Measurements from ENCODE around the gene VPS26B.
"Not testable (repeated sequence)": the region's sequence is repeated elsewhere in the genome, so short reads cannot be mapped to it uniquely, and the experiment has no call there.

The VPS26B gene

DNA sequence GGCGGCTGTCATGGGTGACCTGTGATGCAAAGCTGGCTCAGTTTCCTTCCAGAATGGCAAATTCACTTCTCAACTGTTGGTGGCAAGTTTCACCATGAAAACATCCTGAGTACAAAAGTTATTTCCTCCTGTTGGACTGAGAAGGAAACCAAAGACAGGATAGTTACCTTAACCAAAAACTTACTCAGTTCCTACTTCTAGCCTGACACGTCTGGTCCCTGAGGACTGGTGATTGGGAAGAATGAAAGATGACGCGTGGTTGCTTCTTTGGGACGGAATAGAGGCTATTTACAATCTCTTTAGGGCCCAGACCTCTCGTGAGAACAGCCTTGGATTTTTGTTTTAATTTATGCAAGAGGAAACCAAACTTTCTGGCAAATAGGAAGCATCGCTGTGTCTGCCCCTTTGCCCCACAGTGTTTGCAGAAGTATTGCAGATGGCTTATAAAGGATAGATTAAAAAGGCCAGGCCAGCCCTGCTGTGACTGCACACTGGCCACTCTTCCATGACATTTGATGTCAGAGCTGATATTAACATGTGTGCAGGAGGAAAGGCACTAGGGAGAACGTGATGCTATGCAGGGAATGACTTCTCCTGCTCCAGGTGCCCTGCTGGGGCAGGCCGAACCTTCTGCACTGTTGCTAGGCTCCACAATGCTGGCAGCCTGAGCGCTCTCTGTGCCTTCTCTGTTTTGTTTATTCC, 7.6 kb downstream of the VPS26B start:
- DNase-seq (ENCODE audit: low spot score) = no peak

DNA sequence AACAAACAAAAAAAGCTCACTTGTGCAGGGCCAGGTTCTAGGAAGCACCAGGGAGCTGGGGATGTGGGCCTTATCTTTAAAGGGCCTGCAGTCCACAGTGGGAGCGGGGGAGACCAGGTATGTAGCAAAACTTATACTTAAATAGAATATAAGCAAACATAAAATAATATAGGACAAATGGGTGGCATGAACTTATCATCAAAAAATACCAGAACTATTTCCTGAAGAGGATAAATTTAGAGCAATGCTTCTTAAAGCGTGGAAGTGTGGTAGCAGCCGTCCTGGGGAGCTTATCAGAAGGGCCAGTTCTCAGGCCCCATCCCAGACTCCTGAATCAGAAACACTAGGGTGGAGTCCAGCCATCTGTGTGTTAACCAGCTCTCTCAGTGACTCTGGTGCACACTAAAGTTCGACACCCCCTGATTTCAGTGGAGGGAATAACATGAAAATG, 9.3 kb downstream of the VPS26B start:
- no peak for DNase-seq (ENCODE audit: low spot score)

DNA sequence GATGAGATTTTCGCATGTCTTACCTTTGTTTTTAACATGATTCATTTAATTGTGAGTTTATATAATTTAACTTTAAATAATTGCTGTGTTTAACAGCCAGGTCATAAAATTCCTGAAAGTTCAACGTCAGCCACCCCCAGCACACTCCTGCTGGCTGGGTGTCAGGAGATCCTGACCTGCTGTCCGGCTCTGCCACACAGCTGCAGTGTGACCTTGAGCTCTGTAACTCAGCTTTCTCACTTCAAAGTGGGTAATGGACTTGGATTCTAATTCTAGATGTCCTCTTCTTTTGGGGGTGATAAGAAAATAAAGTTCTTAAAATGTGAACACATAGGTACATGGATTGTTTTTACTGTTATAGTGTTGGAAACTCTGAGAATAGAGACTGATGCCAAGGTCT, 10.9 kb downstream of the VPS26B start:
- no peak for DNase-seq (ENCODE audit: low spot score)

- DNase-seq (ENCODE audit: low spot score) = peak; percentile 14
Observed at GRCh38 chr11:134236834-134237556, 12.5 kb downstream of the VPS26B start.

DNA sequence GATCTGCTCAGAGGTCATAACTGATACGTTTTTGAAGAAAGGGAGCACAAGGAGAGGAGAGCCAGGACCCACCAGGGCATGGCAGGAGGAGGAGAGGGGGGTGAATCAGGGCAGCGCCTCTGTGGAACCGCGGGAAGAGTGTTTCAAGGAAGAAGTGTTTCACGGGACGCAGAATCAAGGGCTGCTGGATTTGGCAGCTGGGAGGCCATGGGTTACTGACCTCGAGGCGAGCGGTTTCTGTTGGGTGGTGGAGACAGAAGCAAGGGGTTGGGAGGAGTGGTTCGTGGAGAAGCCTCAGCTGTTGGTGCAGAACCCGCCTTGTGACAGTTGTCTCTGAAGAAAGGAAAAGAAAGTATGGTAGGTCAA, 13.1 kb downstream of the VPS26B start:
- no peak for DNase-seq (ENCODE audit: low spot score)

GRCh38 chr11:134238956-134239355, 14.5 kb downstream of the VPS26B start:
- DNase-seq (ENCODE audit: low spot score) = no peak

GRCh38 chr11:134240592-134240991, 16.1 kb downstream of the VPS26B start:
- DNase-seq (ENCODE audit: low spot score) = no peak

GRCh38 chr11:134242376-134242775, 17.9 kb downstream of the VPS26B start:
- DNase-seq (ENCODE audit: low spot score) = no peak

GRCh38 chr11:134243913-134244312, 19.4 kb downstream of the VPS26B start:
- DNase-seq (ENCODE audit: low spot score) = no peak

DNA sequence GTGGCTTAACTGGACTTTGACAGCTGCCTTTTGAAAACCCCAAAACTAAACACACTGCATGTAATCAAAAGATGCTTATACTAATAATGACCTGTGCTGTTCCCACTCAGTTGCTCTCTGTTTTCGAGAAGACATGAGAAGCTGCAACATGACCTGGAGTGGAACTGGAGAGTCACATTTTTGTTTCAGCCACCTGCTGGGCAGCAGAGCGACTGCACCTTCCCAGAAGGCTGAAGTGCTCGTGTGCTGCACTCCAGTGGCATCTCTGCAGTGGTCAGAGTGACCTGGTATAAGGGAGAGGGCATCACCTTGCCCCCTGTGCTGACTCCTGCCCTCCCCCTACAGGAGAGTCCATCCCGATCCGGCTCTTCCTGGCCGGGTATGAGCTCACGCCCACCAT, 20.1 kb downstream of the VPS26B start:
- peak; percentile 47 for DNase-seq (ENCODE audit: low spot score)

DNA sequence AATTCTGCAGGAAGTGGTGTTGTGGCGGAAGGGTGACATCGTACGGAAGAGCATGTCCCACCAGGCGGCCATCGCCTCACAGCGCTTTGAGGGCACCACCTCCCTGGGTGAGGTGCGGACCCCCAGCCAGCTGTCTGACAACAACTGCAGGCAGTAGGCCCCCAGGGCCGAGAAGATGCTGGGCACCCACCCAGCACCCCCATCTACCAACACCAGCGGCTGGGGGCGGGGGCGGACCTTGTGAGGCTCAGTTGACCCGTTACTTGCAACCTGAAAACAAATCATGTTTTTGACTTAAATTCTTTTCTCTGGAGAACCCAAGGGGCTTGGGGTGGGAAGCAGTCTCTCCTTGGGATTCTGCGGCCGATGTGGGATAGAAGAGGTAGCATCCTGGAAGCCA, 21.0 kb downstream of the VPS26B start:
- DNase-seq (ENCODE audit: low spot score) = no peak

GRCh38 chr11:134246100-134246499, 21.6 kb downstream of the VPS26B start:
- DNase-seq (ENCODE audit: low spot score) = no peak

GRCh38 chr11:134246678-134247077, 22.2 kb downstream of the VPS26B start:
- DNase-seq (ENCODE audit: low spot score) = no peak

- DNase-seq (ENCODE audit: low spot score) = no peak
Observed at GRCh38 chr11:134248910-134249480, 24.5 kb downstream of the VPS26B start.

- DNase-seq (ENCODE audit: low spot score) = no peak
Observed at GRCh38 chr11:134250246-134250645, 25.8 kb downstream of the VPS26B start.

DNA sequence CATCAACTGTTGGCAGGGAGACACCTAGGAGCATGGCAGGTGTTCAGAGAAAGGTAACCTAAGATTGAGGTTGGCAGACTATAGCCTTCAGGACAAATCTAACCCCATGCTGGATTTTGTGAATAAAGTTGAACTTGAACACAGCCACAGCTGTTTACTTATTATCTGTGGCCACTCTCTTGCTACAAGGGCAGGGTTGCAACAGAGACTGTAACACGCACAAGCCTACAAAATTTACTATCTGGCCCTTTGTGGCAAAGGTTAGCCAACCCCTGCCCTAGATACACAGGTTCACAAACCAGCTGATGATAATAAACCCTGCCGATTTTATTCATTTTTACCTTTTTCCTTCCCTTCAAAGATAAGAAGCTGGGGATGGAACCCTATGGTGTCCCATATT, 26.2 kb downstream of the VPS26B start:
- no peak for DNase-seq (ENCODE audit: low spot score)

DNA sequence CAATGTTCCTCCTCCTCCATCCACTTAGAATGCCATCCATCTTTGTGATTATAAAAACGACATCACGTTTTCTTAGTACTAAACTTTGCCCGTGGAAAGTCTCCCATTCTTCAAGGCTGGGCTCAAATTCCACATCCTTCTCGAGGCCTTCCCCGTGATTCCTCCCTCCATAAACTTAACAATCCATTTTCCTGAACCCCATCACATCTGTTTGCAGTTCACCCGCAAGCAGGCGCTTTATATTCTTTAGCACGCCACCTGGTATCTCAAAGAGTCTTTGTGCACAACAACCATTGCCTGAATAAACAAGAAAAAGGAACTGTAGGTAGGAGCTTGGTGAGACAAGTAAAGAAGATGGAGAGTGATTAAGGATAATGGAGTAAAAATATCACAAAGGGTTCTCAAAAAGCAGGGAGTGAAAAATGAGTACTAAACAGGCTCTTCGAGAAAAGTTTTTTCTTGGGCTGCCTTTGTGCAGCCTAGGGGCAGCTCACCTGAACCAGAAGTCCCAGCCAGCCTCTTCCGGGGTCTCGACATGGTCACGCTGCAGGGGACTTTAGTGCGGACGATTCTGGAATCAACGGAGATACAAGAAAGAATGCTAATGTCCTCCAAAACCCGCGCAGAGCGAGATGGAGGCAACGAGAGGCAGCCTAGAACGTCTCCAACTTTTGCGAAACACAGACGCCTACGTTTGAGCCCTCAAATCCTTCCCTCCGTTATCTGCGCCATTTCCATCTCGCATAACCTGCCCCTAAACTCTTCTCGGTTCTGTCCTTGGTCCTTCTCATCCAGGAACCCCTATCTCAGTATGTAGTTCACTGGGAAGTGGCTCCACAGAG, 28.1 kb downstream of the VPS26B start:
- DNase-seq (ENCODE audit: low spot score) = peak; percentile 57

GRCh38 chr11:134253188-134253993, 28.9 kb downstream of the VPS26B start, which contains the start of the genes ACAD8 and THYN1:
TSS of gene ACAD8 (plus strand) at chr11:134253568. CDS start at chr11:134253601, 33 bp downstream.
TSS of gene THYN1 (minus strand) at chr11:134253352. CDS start at chr11:134252882, 470 bp downstream.
- DNase-seq (ENCODE audit: low spot score) = peak; percentile 99

- no peak for DNase-seq (ENCODE audit: low spot score)
Observed at GRCh38 chr11:134254433-134255183, 30.1 kb downstream of the VPS26B start.

DNA sequence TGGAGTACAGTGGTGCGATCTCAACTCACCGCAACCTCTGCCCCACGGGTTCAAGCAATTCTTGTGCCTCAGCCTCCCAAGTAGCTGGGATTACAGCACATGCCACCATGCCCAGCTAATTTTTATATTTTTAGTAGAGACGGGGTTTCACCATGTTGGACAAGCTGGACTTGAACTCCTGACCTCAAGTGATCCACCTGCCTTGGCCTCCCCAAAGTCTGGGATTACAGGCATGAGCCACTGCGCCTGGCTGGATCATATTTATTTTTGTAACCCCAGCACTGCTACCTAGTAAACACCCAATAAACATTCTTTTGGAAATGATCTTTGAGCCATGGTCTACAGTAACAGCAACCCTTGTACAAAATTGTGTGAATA, 30.7 kb downstream of the VPS26B start:
- DNase-seq (ENCODE audit: low spot score) = not testable (repeated sequence)

DNA sequence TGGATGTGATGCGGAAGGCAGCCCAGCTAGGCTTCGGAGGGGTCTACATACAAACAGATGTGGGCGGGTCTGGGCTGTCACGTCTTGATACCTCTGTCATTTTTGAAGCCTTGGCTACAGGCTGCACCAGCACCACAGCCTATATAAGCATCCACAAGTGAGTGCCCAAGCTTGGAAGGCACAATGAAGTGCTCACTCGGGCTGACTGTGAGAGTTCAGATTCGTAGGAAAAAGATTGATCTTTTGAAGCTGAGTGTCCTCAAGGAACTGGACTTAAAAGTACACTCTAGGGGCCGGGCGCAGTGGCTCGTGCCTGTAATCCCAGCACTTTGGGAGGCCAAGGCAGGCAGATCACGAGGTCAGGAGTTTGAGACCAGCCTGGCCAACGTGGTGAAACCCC, 32.6 kb downstream of the VPS26B start:
- DNase-seq (ENCODE audit: low spot score) = no peak

Measured in AG08395 (cell line).